SK-N-SH treated with all-trans-retinoic acid at 6 μM for 48 hours (cell line): ENCODE measurements around the gene E2F2.

Source experiments
- ATAC-seq: fragments of 200-7000 bp; cut with Tn5 transposase; 3 replicates; pipeline ENCODE4 v1.9.1; 2020; ENCODE audit warnings: mild to moderate bottlenecking, moderate library complexity
- ARNTL ChIP-seq: fragments of 450-650 bp; formaldehyde crosslinking; IDR thresholded peaks from 2 replicates; pipeline ENCODE4 v1.5.0; 2020; ENCODE audit warnings: low read depth, mild to moderate bottlenecking, moderate library complexity, borderline replicate concordance
- BACH2 ChIP-seq: fragments of 250-450 bp; sonication (Bioruptor Pico); IDR thresholded peaks from 2 replicates; pipeline ENCODE4 v1.9.0; 2021; ENCODE audit warnings: mild to moderate bottlenecking, borderline replicate concordance
- CREB5 ChIP-seq: fragments of 250-450 bp; sonication (Bioruptor Pico); IDR thresholded peaks from 2 replicates; pipeline ENCODE4 v1.5.1; 2020; ENCODE audit warnings: low read depth, mild to moderate bottlenecking, moderate library complexity
- CSDC2 ChIP-seq: fragments of 250-450 bp; sonication (Bioruptor Pico); IDR thresholded peaks from 2 replicates; pipeline ENCODE4 v1.5.0; 2020; ENCODE audit warnings: mild to moderate bottlenecking, moderate library complexity
- CSRNP3 ChIP-seq: fragments of 250-450 bp; sonication (Bioruptor Pico); IDR thresholded peaks from 2 replicates; pipeline ENCODE4 v1.5.1; 2021; ENCODE audit warnings: mild to moderate bottlenecking, moderate library complexity
- ESRRG ChIP-seq: fragments of 250-450 bp; sonication (Bioruptor Pico); IDR thresholded peaks from 2 replicates; pipeline ENCODE4 v1.6.1; 2021; ENCODE audit warnings: mild to moderate bottlenecking
- GLIS3 ChIP-seq: fragments of 250-450 bp; sonication (Bioruptor Pico); IDR thresholded peaks from 2 replicates; pipeline ENCODE4 v1.5.0; 2020; ENCODE audit warnings: mild to moderate bottlenecking, moderate library complexity
- ISL1 ChIP-seq: fragments of 250-450 bp; sonication (Bioruptor Pico); IDR thresholded peaks from 2 replicates; pipeline ENCODE4 v2.1.2; 2022; ENCODE audit warnings: mild to moderate bottlenecking, moderate library complexity
- OSR1 ChIP-seq: fragments of 250-450 bp; sonication (Bioruptor Pico); IDR thresholded peaks from 2 replicates; pipeline ENCODE4 v1.8.0; 2022; ENCODE audit warnings: moderate library complexity, mild to moderate bottlenecking, inconsistent platforms
- PATZ1 ChIP-seq: fragments of 250-450 bp; sonication (Bioruptor Pico); IDR thresholded peaks from 2 replicates; pipeline ENCODE4 v1.8.0; 2020; ENCODE audit warnings: mild to moderate bottlenecking, moderate library complexity, borderline replicate concordance
- POU6F1 ChIP-seq: fragments of 250-450 bp; sonication (Bioruptor Pico); IDR thresholded peaks from 2 replicates; pipeline ENCODE4 v1.8.0; 2021; ENCODE audit warnings: low read depth, mild to moderate bottlenecking, moderate library complexity, borderline replicate concordance
- PPARA ChIP-seq: fragments of 250-450 bp; sonication (Bioruptor Pico); IDR thresholded peaks from 2 replicates; pipeline ENCODE4 v1.5.0; 2020; ENCODE audit warnings: mild to moderate bottlenecking, borderline replicate concordance
- RARB ChIP-seq: fragments of 250-450 bp; sonication (Bioruptor Pico); IDR thresholded peaks from 2 replicates; pipeline ENCODE4 v1.8.0; 2021; ENCODE audit warnings: mild to moderate bottlenecking, moderate library complexity
- SNAI2 ChIP-seq: fragments of 250-450 bp; sonication (Bioruptor Pico); IDR thresholded peaks from 2 replicates; pipeline ENCODE4 v1.5.0; 2020; ENCODE audit warnings: mild to moderate bottlenecking, moderate library complexity
- TCF4 ChIP-seq: fragments of 250-450 bp; sonication (Bioruptor Pico); IDR thresholded peaks from 2 replicates; pipeline ENCODE4 v1.8.0; 2021; ENCODE audit warnings: mild to moderate bottlenecking, moderate library complexity, borderline replicate concordance
- TOX ChIP-seq: fragments of 250-450 bp; sonication (Bioruptor Pico); IDR thresholded peaks from 2 replicates; pipeline ENCODE4 v1.8.0; 2021; ENCODE audit warnings: mild to moderate bottlenecking, moderate library complexity, borderline replicate concordance
- TSHZ2 ChIP-seq: fragments of 250-450 bp; sonication (Bioruptor Pico); IDR thresholded peaks from 2 replicates; pipeline ENCODE4 v1.5.0; 2020; ENCODE audit warnings: mild to moderate bottlenecking, moderate library complexity
- ZC3H10 ChIP-seq: fragments of 250-450 bp; sonication (Bioruptor Pico); IDR thresholded peaks from 2 replicates; pipeline ENCODE4 v1.5.1; 2021; ENCODE audit warnings: mild to moderate bottlenecking, moderate library complexity
- ZFP3 ChIP-seq: fragments of 250-450 bp; sonication (Bioruptor Pico); IDR thresholded peaks from 2 replicates; pipeline ENCODE4 v1.5.0; 2020; ENCODE audit warnings: mild to moderate bottlenecking, moderate library complexity
- ZFP30 ChIP-seq: fragments of 450-650 bp; formaldehyde crosslinking; IDR thresholded peaks from 2 replicates; pipeline ENCODE4 v1.5.0; 2022; ENCODE audit warnings: mild to moderate bottlenecking, moderate library complexity
- ZNF565 ChIP-seq: fragments of 450-650 bp; formaldehyde crosslinking; conservative IDR thresholded peaks from 2 replicates; pipeline ENCODE4 v1.5.0; 2020; ENCODE audit warnings: low read depth, mild to moderate bottlenecking, moderate library complexity
- ZNF70 ChIP-seq: fragments of 450-650 bp; formaldehyde crosslinking; IDR thresholded peaks from 2 replicates; pipeline ENCODE4 v1.5.0; 2020; ENCODE audit warnings: mild to moderate bottlenecking, moderate library complexity
- ZNF8 ChIP-seq: fragments of 450-650 bp; formaldehyde crosslinking; IDR thresholded peaks from 2 replicates; pipeline ENCODE4 v1.5.0; 2020; ENCODE audit warnings: mild to moderate bottlenecking, moderate library complexity

The E2F2 gene

GRCh38 chr1:23578311-23578996 is 47.4 kb upstream of the E2F2 start (continued):
- TF ChIP-seq TOX (no peak), ISL1 (CRISPR knock-in tag) (no peak), GLIS3 (CRISPR knock-in tag) (no peak), BACH2 (CRISPR knock-in tag) (no peak)

- TF ChIP-seq PPARA (no peak), CSDC2 (peak; percentile 68; the same call in 1 of the 2 replicates), GLIS3 (CRISPR knock-in tag) (no peak), ESRRG (CRISPR knock-in tag) (no peak), POU6F1 (CRISPR knock-in tag) (no peak), OSR1 (CRISPR knock-in tag) (no peak), ARNTL (no peak), ISL1 (CRISPR knock-in tag) (no peak), ZNF565 (CRISPR knock-in tag) (no peak), ZFP3 (CRISPR knock-in tag) (0 out of 2 replicates have a peak, but pooled peaks have one; percentile 24)
- peak; percentile 87 for ATAC-seq
Measured at GRCh38 chr1:23577056-23578004, 46.3 kb upstream of the E2F2 start.

- TF ChIP-seq TOX (no peak), TSHZ2 (CRISPR knock-in tag) (no peak), PATZ1 (no peak), POU6F1 (CRISPR knock-in tag) (no peak), PPARA (no peak), ZNF565 (CRISPR knock-in tag) (no peak), CSRNP3 (CRISPR knock-in tag) (no peak), SNAI2 (no peak), RARB (no peak), ESRRG (CRISPR knock-in tag) (no peak), ZC3H10 (CRISPR knock-in tag) (no peak), GLIS3 (CRISPR knock-in tag) (no peak), TCF4 (CRISPR knock-in tag) (no peak), ISL1 (CRISPR knock-in tag) (no peak), CREB5 (CRISPR knock-in tag) (no peak), ZFP30 (CRISPR knock-in tag) (no peak), ZFP3 (CRISPR knock-in tag) (no peak), ZNF8 (CRISPR knock-in tag) (no peak), ARNTL (no peak), ZNF70 (CRISPR knock-in tag) (no peak)
- ATAC-seq, result peak; percentile 39
Measured at GRCh38 chr1:23576338-23577055, 45.5 kb upstream of the E2F2 start.
